Measurements from ENCODE around the gene MICU1.
"Not testable (repeated sequence)": the region's sequence is repeated elsewhere in the genome, so short reads cannot be mapped to it uniquely, and the experiment has no call there.

Gene MICU1

GRCh38 chr10:72503694-72504438, 122.0 kb downstream of the MICU1 start:
- DNase-seq (ENCODE audit: low read depth in 3 of 3): no peak

GRCh38 chr10:72503241-72503640, 122.6 kb downstream of the MICU1 start:
- no peak for DNase-seq (ENCODE audit: low read depth in 3 of 3)

- DNase-seq (ENCODE audit: low read depth in 3 of 3): no peak
Measured at GRCh38 chr10:72502581-72502980, 123.3 kb downstream of the MICU1 start.

GRCh38 chr10:72499701-72500100, 126.2 kb downstream of the MICU1 start:
- DNase-seq (ENCODE audit: low read depth in 3 of 3): no peak

DNA sequence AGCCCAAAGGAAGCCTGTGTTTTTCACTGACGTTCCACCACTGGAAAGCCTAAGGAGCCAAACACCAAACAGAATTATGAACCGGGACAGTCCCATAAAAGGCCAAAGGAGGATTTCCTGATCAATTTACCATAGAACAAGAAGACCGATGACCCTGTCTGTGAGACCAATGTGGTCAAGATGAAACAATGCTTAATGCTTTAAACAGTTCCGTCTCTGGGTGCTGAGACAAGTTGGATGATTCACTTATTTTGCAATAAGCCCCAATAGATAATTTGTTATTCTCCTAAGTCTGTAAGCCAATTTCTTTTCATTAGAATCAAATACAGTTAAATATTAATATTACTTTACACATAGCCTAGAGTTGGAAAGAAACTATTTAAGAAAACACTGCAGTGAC, 134.9 kb downstream of the MICU1 start:
- no peak for DNase-seq (ENCODE audit: low read depth in 3 of 3)

DNA sequence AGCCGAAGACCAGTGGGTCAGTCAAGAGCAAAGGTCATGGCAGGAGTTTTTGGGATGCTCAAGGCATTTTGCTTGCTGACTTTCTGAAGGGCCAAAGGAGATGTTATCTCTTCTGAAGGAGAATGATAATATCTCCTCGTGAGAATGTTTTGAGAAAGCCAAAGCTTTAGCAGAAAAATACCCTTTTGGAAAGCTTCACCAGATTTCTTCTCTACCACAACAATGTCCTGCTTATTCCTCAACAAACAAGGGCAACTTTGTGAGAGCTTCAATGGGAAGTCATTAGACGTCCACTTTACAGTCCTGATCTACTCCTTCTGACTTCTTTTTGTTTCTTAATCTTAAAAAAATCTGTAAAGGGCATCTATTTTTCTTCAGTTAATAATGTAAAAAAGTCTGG, 138.4 kb downstream of the MICU1 start:
- no peak for DNase-seq (ENCODE audit: low read depth in 3 of 3)

DNA sequence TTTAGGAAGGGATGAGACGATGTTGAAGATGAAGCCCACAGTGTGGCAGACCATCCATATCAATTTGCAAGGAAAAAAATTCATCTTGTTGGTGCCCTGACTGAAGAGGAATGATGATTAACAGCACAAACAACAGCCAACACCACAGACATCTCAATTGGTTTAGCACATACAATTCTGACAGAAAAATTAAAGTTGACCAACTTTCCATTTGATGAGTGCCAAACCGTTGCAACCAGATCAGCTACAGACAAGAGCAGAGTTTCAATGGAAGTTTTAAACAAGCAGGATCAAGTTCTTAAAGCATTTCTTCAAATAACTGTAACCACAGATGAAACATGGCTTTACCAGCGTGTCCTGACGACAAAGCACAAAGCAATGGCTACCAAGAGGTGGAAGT, 138.8 kb downstream of the MICU1 start:
- no peak for DNase-seq (ENCODE audit: low read depth in 3 of 3)

- no peak for DNase-seq (ENCODE audit: low read depth in 3 of 3)
Measured at GRCh38 chr10:72485701-72486100, 140.2 kb downstream of the MICU1 start.

DNA sequence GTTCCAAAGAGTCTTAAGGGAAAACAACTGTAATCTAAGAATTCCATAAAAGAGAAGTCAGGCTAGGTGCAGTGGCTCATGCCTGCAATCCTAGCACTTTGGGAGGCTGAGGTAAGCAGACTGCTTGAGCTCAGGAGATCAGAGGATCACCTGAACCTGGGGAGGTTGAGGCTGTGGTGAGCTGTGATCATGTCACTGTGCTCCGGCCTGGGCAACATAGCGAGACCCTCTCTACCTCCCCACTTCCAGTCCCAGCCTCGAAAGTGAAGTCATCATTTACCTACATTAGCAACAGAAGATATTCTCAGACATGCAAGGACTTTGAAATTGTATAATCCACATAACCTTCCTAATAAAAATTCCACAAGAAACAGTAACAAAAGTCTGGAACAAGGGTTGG, 141.4 kb downstream of the MICU1 start:
- no peak for DNase-seq (ENCODE audit: low read depth in 3 of 3)

GRCh38 chr10:72483471-72483870, 142.4 kb downstream of the MICU1 start:
- no peak for DNase-seq (ENCODE audit: low read depth in 3 of 3)

GRCh38 chr10:72480861-72481260, 145.0 kb downstream of the MICU1 start:
- DNase-seq (ENCODE audit: low read depth in 3 of 3): no peak

- DNase-seq (ENCODE audit: low read depth in 3 of 3): no peak
Measured at GRCh38 chr10:72477463-72477862, 148.4 kb downstream of the MICU1 start.

DNA sequence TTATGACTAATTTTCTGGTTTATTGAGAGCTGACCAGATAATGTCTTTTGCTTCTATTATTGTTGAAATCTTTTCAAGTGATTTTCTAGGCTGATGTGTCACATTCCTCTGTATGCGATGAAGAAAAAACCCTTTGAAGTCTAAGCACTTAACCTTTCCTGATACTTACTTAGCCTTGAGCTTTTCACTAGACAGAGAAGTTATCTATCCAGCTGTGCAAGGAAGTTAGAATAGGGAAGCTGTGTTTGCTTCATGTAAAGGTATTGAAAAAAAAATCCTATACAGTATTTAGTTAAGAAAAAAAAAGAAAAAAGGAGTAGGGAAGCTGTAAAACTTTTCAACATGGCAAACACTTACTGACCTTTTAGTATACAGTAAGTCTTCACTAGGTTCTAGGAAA, 153.6 kb downstream of the MICU1 start:
- no peak for DNase-seq (ENCODE audit: low read depth in 3 of 3)

DNA sequence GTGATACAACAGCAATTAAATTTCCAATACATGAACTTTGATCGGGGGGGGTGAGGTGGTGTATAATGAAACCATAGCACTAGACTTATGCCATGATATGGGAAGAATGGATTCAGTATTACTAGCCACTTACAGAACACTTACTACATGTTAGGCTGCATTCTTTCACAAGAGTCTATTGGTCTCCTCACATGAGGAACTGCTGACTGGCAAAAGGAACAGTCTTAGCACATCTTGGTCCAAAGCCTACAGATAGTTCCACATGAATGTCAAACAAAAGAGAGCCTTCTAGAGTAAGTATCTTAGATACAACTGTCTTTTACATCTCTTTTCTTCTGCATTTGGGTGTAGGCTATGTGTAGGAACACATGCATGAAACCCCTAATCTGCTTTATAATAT, 155.2 kb downstream of the MICU1 start:
- no peak for DNase-seq (ENCODE audit: low read depth in 3 of 3)

DNA sequence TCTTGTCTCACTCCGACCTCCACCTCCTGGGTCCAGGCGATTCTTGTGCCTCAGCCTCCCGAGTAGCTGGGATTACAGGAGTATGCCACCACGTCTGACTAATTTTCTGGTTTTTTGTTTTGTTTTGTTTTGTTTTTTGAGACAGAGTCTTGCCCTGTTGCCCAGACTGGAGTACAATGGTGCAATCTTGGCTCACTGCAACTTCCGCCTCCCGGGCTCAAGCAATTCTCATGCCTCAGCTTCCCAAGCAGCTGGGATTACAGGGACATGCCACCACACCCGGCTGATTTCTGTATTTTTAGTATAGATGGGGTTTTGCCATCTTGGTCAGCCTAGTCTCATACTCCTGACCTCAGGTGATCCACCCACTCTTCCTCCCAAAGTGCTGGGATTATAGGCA, 158.8 kb downstream of the MICU1 start:
- not testable (repeated sequence) for DNase-seq (ENCODE audit: low read depth in 3 of 3)

DNA sequence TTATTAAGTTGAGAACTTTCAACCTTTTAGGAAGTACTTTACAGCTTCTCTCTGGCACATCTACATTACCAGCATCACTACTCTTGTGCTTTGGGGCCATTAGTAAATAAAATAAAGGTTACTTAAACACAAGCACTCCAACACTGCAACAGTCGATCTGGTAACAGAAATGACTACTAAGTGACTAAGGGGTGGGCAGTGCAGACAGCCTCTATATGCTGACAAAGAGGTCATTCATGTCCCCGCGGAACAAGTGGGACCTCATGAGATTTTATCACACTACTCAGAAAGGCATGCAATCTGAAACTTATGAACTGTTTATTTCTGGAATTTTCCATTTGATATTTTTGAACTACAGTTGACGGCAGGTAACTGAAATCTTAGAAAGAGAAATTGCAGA, 159.9 kb downstream of the MICU1 start:
- no peak for DNase-seq (ENCODE audit: low read depth in 3 of 3)

- no peak for DNase-seq (ENCODE audit: low read depth in 3 of 3)
Measured at GRCh38 chr10:72464438-72464837, 161.4 kb downstream of the MICU1 start.

DNA sequence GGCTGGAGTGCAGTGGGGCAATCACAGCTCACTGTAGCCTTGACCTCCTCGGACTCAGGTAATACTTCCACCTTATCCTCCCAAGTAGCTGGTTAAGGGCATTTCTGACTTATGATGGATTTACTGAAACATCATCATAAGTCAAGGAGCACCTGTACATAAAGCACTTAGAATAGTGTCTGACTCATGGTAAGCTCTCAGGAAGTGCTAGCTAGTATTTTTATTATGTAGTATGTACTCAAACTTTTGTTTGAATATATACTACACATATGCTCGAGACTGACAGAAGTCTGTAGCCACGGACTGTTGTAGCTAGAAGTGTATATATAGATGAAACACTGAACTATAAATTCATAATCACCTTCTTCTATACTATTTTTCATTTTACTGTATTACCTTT, 163.6 kb downstream of the MICU1 start:
- no peak for DNase-seq (ENCODE audit: low read depth in 3 of 3)

DNA sequence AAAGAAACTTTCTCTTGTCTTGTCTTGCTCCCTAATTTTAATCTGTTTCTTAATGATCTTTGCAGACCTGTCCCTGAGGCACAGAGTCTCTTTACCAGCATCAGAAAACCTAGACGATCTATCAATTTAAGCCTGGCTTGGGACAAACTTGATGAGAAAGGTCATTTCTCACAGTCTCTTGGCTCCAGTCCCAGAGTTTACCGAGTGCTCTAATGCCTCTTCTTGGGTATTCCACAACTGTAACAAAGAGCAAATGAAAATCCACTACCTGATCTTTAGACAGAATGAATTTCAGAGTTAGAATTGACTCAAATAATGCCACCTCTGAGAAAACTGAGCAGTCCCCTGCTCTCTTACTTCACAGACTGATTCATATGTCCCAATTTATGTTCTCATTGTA, 164.8 kb downstream of the MICU1 start:
- no peak for DNase-seq (ENCODE audit: low read depth in 3 of 3)

DNA sequence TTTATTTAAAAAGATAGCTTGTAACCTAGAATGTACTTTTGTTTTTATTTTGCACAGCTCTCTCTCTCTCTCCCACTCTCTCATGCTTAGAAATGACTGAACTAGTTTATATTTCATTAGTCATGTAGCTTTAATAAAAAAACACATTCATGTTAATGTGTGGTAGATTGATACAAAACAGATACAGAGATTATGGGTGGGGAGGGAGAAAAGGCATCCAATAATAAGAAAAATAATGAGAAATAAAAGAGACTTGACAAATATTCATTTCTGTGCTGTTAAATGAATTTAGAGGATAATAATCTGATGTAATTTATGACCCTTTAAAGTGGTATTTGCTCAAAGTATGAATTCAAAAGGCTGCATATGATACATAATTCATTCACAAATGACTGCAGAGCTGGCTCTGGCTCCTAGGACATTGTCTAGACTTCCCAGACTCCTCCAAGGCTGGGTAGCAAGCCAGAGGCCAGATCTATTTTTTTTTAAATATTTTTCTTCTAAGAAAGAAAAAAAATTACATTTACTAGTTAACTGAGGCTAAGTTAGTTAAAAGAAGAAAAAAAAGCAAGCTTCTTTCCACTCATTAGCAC, 165.5 kb downstream of the MICU1 start:
- DNase-seq (ENCODE audit: low read depth in 3 of 3): no peak

DNA sequence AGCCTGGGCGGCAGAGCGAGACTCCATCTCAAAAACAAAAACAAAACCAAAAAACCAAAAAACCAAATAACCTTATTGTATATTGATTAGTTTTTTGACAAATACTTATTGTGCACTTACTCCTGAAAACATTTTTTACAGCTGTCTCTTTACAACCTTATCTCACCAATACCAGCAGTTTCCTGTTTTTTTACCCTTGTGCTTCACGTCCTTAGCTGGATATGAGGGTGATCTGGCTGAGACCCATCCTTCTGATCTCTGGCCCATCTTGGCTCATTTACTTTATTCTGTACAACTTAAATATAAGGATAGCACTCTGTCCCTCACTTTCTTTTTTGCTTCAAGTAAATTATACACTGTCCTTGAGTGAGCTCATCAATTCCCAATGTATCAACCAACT, 166.6 kb downstream of the MICU1 start:
- DNase-seq (ENCODE audit: low read depth in 3 of 3): no peak

DNA sequence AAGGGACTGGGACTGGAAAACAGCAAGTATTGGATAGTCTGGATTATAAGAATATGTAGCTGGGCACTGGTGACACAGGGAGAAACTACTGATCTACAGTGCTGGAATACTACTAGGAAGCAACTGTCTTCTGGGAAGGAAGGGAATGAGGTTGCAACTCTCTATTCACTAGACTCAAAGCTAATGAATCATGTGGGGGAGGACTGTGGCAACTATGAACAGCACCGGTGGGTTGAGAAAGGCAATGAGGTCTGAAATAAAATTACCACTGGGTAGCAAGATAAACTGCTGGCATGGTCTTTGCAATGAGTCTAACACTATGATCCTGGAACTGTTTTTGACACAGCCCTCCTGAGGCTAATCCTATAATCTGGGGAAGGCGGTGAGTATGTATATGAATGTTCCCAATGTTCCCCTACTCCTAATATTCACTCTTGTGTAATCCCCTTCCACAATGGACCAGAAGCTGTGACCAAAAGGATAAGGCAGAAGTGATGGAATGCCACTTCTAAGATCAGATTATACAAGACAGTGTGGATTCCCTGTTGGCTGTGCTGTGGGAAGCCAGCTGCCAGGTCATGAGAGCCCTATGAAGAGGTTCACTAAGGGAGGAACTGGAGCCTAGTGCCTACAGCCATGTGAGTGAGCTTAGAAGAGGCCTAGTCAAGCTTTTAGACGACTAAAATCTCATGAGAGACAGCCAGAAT, 169.8 kb downstream of the MICU1 start:
- no peak for DNase-seq (ENCODE audit: low read depth in 3 of 3)

DNA sequence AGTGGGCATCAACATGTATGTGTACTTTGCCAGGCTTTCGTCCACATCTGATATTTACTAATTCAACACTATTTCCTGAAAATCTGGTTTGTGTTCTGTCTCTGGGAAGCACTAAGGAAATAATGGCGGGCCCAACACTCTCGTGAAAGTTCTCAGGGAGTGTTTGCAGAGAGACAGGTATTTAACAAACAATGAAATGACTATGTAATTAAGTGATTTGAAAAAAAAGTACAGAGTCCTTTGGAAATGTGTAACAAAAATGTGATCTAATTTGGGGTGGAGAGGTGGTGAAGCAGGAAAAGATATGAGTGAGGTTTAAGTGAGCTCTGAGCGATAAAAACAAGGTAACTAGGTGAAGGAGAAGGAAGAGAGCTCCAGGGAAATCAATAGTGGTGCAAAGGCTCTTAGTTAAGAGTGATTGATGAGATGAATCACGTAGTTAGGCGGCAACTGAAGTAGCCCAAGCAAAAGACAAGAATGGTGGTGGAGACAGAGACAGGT, 175.9 kb downstream of the MICU1 start:
- DNase-seq (ENCODE audit: low read depth in 3 of 3): no peak
